Measurements from ENCODE around the gene ANKRD27. TPM values are rescaled to one million over a fixed set of nuclear protein-coding genes. Genes with fewer than 3 reads are reported as not detected.
A peak's percentile ranks its signal among the peaks of the same experiment; 100 is the strongest.

ANKRD27 gene
- total RNA-seq, 1 donor from 2014 or later = 24.9 TPM

DNA sequence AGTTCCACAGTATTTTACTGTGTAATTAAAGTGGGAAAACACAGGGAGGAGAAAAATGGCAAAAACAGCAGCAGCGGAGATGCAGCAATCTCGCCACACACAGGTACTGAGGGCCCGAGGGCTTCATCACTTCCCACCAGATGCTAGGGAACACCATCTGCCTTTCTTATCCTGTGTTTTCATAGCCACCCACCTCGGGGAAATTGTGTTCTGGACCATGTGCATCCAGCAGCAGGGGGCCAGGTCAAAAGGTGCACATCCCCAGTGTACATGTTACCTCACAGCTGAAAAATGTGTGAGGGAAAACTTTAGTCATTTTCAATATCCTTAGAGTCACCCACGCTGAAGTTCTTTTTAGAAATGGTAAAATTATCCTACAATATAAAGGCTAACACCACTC lies 63.8 kb downstream of the ANKRD27 start:
- H3K27me3 ChIP-seq = no peaks in the 10 kb centered on the region
- no peak overlapping the region for H3K4me2 ChIP-seq
- H3K4me3 Mint-ChIP-seq = no peak overlapping the region
- H3K27me3 Mint-ChIP-seq (ENCODE audit: insufficient read depth, low read depth) = peaks cover 7% of the 10 kb centered on the region
- no peaks in the 10 kb centered on the region for H3K36me3 ChIP-seq
- H3K4me1 Mint-ChIP-seq = no peaks in the 10 kb centered on the region
- no peaks in the 10 kb centered on the region for H3K9me3 ChIP-seq (ENCODE audit: low read depth)
- no peak for DNase-seq (ENCODE audit: low spot score)
- H2AFZ ChIP-seq (replicated peaks) = no peak overlapping the region
- no peak for TF ChIP-seq EZH2 (IDR thresholded peaks at IDR 0.05)
- TF ChIP-seq EZH2phosphoT487 (IDR thresholded peaks at IDR 0.05) = no peak
- no peak for TF ChIP-seq CTCF (IDR thresholded peaks at IDR 0.05)
- no peaks in the 10 kb centered on the region for H3F3A ChIP-seq (ENCODE audit: low read depth)
- H3K36me3 Mint-ChIP-seq = peaks cover 39% of the 10 kb centered on the region
- peaks cover 4% of the 10 kb centered on the region for H3K9me3 Mint-ChIP-seq
- no peak overlapping the region for H3K4me3 ChIP-seq
- no peaks in the 10 kb centered on the region for H3K4me1 ChIP-seq
- H3K9ac ChIP-seq = no peak overlapping the region
- no peak overlapping the region for H3K27ac Mint-ChIP-seq
- H4K20me1 ChIP-seq (ENCODE audit: low read depth) = no peaks in the 10 kb centered on the region
- no peaks in the 10 kb centered on the region for H3K79me2 ChIP-seq (ENCODE audit: low read depth)
- H3K27ac ChIP-seq = no peak overlapping the region

- Histone ChIP-seq H3K4me3 (no peak overlapping the region), H3K9me3 (ENCODE audit: low read depth) (no peaks in the 10 kb centered on the region), H3K36me3 (no peaks in the 10 kb centered on the region), H3F3A (ENCODE audit: low read depth) (no peaks in the 10 kb centered on the region), H3K9ac (no peak overlapping the region), H3K4me1 (no peaks in the 10 kb centered on the region), H2AFZ (replicated peaks) (no peak overlapping the region), H3K27me3 (no peaks in the 10 kb centered on the region), H3K27ac (no peak overlapping the region), H3K4me2 (no peak overlapping the region), H4K20me1 (ENCODE audit: low read depth) (no peaks in the 10 kb centered on the region), H3K79me2 (ENCODE audit: low read depth) (no peaks in the 10 kb centered on the region)
- Mint-ChIP-seq H3K4me3 (no peak overlapping the region), H3K36me3 (peaks cover 18% of the 10 kb centered on the region), H3K27me3 (ENCODE audit: insufficient read depth, low read depth) (peaks cover 5% of the 10 kb centered on the region), H3K9me3 (peaks cover 4% of the 10 kb centered on the region), H3K4me1 (no peaks in the 10 kb centered on the region), H3K27ac (no peak overlapping the region)
- no peak for DNase-seq (ENCODE audit: low spot score)
- TF ChIP-seq EZH2phosphoT487 (IDR thresholded peaks at IDR 0.05) = no peak
- TF ChIP-seq EZH2 (IDR thresholded peaks at IDR 0.05) = no peak
- TF ChIP-seq CTCF (IDR thresholded peaks at IDR 0.05) = no peak
Measured at GRCh38 chr19:32607479-32607878, 67.5 kb downstream of the ANKRD27 start.

DNA sequence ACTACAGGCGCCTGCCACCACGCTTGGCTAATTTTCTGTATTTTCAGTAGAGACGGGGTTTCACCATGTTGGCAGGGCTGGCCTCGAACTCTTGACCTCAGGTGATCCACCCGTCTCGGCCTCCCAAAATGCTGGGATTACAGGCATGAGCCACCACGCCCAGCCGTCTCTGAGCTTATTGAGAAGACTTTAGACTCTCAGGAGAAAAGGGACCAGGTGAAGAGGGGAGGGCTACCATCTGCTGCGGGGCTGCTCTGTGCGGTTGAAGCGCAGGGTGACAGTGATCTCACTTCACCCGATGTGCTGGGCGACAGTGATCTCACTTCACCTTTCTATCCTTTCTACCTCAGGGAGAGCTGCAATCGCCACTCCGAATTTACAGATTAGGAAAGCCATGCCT lies 68.7 kb downstream of the ANKRD27 start:
- H3K36me3 ChIP-seq = no peaks in the 10 kb centered on the region
- H3K27me3 ChIP-seq = no peaks in the 10 kb centered on the region
- no peak overlapping the region for H3K4me3 ChIP-seq
- H3K4me3 Mint-ChIP-seq = no peak overlapping the region
- DNase-seq (ENCODE audit: low spot score) = no peak
- TF ChIP-seq EZH2 (IDR thresholded peaks at IDR 0.05) = no peak
- TF ChIP-seq CTCF (IDR thresholded peaks at IDR 0.05) = no peak
- no peak for TF ChIP-seq EZH2phosphoT487 (IDR thresholded peaks at IDR 0.05)
- no peaks in the 10 kb centered on the region for H3F3A ChIP-seq (ENCODE audit: low read depth)
- H3K4me1 ChIP-seq = no peaks in the 10 kb centered on the region
- no peak overlapping the region for H3K9ac ChIP-seq
- no peaks in the 10 kb centered on the region for H3K9me3 ChIP-seq (ENCODE audit: low read depth)
- H3K79me2 ChIP-seq (ENCODE audit: low read depth) = no peaks in the 10 kb centered on the region
- H3K9me3 Mint-ChIP-seq = peaks cover 4% of the 10 kb centered on the region
- H2AFZ ChIP-seq (replicated peaks) = no peak overlapping the region
- H4K20me1 ChIP-seq (ENCODE audit: low read depth) = no peaks in the 10 kb centered on the region
- H3K27me3 Mint-ChIP-seq (ENCODE audit: insufficient read depth, low read depth) = peaks cover 5% of the 10 kb centered on the region
- peaks cover 14% of the 10 kb centered on the region for H3K36me3 Mint-ChIP-seq
- no peak overlapping the region for H3K4me2 ChIP-seq
- no peak overlapping the region for H3K27ac ChIP-seq
- no peaks in the 10 kb centered on the region for H3K4me1 Mint-ChIP-seq
- peak overlapping the region; percentile 47 for H3K27ac Mint-ChIP-seq
